ENCODE measurements around the gene NET1.

NET1 gene

DNA sequence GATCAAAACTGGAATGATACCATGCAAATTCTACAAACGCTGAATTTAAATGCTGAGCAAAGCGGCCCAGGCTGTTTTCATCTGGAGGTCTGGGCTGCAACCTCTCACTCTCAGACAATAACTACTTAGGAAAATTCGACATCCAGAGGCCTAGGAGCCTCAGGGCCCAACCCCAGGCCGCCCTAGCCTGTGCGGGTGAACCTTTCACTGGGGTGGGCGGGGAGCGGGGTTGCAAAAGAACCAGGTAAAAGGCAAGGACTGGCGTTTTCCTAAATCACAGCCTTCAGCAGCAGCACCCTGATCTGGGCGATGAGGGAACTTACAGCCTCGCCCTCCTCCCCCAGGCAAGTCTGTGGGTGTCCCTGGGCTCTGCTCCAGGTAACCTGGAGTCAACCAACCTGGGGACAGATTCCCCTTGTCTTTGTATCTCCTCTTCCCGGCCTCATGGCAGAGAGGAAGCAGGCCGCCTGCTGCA lies 53.7 kb downstream of the NET1 start:
- no peak for DNase-seq (ENCODE audit: low read depth)
- H3K4me3 ChIP-seq (ENCODE audit: low read depth, low read length): no peak overlapping the region
- TF ChIP-seq, protein P1, sequence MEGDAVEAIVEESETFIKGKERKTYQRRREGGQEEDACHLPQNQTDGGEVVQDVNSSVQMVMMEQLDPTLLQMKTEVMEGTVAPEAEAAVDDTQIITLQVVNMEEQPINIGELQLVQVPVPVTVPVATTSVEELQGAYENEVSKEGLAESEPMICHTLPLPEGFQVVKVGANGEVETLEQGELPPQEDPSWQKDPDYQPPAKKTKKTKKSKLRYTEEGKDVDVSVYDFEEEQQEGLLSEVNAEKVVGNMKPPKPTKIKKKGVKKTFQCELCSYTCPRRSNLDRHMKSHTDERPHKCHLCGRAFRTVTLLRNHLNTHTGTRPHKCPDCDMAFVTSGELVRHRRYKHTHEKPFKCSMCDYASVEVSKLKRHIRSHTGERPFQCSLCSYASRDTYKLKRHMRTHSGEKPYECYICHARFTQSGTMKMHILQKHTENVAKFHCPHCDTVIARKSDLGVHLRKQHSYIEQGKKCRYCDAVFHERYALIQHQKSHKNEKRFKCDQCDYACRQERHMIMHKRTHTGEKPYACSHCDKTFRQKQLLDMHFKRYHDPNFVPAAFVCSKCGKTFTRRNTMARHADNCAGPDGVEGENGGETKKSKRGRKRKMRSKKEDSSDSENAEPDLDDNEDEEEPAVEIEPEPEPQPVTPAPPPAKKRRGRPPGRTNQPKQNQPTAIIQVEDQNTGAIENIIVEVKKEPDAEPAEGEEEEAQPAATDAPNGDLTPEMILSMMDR (conservative IDR thresholded peaks at IDR 0.05; ENCODE audit: low read depth, low read length): no peak

DNA sequence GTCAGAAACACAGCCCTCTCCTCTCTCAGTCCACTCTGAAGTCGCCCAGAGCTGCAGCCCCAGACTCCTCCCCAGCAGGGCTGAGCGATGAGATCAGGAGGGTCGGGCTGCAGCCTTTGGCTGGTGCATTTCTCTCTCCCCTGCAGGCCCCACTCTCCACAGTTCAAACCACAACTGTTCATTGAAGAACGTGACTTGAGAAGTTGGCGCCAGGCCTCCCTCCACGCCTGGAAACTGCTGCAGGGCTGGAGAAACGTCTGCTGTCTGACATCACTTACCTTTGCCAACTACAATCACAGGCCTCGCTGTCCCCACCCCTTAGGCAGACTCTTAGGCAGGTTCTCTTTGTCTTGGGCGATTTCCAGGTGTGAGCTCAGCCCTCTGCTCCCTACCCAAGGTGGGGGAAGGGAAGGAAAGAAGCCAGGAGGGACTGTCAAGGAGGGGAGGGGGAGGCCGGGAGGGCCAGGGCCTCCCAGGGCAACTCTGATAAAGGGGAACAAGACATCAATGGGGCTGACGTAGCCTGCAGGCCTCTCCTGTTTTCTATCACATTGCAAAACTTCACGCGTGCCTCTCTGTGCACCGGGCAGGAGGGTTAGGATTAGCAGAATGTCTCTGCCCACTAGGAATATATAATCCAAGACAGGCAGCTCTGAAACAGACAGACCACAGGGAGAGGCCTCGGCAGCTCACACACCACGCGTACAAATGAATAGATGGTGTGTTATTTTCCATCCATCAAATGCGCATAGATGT lies 54.3 kb downstream of the NET1 start:
- peak; percentile 88 for DNase-seq (ENCODE audit: low read depth)
- no peak overlapping the region for H3K4me3 ChIP-seq (ENCODE audit: low read depth, low read length)
- TF ChIP-seq, protein P1 (conservative IDR thresholded peaks at IDR 0.05; ENCODE audit: low read depth, low read length): no peak

DNA sequence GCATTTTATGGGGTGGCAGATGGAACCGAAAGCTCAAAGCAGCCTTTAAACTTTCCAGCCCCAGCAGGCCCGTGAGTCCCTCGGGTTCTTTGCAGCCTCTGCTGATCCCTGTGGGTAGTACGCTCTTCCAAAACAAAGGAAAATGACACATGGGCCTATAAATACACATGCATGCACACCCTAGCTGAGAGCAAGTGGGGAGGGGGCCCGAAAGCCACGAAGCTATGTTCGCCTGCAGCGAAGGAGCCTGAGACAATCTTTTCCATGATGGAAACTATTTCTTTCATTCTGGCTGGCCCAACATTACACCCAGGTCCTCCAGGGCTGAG lies 54.8 kb downstream of the NET1 start:
- TF ChIP-seq, protein P1 (conservative IDR thresholded peaks at IDR 0.05; ENCODE audit: low read depth, low read length): no peak
- no peak for DNase-seq (ENCODE audit: low read depth)
- no peak overlapping the region for H3K4me3 ChIP-seq (ENCODE audit: low read depth, low read length)

DNA sequence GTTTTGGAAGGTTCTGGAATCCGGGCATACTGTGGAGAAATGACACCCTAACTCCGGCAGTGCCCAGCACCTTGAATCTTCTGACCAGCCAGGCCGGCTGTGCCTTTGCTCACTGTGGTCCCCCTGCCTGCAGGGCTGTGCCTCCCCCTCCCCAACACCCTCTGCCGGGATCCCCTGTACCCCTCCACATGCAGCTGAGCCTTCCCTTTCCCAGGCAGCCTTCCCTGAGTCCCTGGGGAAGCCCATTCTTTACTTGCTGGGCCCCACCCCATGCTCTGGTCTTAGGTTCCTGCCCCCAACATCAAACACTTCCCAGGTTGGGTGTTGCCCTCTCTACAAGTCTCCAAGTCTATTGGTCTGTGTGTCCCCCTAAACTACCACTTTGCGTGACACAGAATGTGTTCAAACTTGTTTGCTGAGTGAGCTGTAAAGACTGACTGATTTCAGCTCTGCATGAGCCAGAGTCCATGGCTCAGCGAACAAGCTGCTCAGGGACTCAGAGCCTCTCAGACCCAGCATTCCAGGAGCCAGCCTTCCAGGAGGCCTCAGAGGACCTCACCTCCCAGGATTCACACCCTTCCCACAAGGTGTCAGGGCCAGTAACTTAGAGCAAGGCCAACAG lies 55.4 kb downstream of the NET1 start:
- no peak overlapping the region for H3K4me3 ChIP-seq (ENCODE audit: low read depth, low read length)
- TF ChIP-seq, protein P1 (conservative IDR thresholded peaks at IDR 0.05; ENCODE audit: low read depth, low read length): no peak
- DNase-seq (ENCODE audit: low read depth): no peak

DNA sequence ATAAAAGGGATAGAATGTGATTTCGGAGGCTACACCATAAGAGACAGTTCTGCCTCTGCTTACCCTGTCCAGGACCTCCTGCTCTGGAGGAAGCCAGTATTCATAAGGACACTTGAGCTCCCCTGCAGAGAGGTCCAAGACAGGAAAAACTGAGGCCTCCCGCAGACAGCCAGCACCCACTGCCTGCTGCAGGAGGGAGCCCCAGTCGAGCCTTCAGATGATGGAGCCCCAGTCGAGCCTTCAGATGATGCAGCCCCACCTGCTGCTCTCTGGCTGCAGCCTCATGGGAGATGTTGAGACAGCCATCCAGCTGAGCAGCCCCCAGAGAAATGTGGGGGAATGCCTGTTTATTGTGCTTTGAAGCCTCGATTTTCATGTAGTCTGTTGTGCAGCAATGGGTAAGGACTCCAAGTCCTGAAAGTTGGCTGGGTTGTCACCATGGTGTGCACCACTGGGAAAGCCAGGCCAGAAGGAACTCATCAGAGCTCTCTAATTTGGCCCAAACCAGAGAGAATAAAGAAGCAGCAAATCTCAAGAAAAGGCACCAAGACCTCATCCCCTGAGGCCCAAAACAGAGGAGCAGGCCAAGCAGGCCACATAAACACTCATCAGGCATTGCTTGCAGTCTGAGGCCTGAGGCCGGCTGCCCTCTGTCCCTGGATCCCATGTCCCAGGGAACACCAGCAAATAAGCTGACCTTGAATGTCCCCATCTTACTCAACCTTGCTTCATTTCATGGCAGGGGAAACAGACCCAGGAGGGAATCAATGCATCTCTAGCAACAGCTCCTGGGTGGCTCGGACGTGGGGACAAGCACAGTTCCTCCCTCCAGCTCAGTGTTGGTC lies 56.1 kb downstream of the NET1 start:
- H3K4me3 ChIP-seq (ENCODE audit: low read depth, low read length): no peak overlapping the region
- TF ChIP-seq, protein P1 (conservative IDR thresholded peaks at IDR 0.05; ENCODE audit: low read depth, low read length): no peak
- no peak for DNase-seq (ENCODE audit: low read depth)

DNA sequence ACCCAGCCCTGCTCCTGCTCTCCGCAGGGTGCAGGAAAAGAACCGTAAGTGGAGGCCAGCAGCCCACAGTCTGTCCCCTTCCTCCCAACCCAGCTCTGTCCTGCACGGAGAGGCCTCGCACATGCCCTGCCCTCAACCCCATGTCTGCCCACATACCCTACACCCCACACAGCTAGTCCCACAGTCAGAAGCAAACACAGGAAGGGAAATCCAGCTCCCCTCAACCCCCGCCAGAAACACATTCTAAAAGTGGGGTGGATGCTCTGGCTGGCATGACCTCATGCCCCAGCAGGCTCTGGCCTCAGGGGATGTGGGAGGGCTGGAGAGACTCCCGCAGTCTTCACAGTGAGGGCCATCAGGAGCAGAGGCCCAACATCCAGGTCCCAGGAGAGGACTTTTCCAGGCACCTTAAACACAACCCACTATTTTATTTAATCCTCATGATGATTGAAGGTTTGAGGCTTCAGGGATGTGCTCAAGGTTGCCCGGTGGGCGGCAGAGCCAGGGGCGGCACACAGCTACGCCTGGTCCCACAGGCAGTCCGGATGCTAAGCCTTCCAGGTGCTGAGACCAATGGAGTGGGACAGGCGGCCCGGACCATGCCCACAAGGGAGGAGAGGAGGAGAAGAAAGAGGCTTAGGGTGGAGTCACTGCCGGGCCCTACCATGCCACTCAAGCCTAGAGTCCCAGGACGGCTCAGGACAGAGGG lies 57.1 kb downstream of the NET1 start:
- TF ChIP-seq, protein P1 (conservative IDR thresholded peaks at IDR 0.05; ENCODE audit: low read depth, low read length): no peak
- no peak for DNase-seq (ENCODE audit: low read depth)
- H3K4me3 ChIP-seq (ENCODE audit: low read depth, low read length): no peak overlapping the region
